ENCODE measurements around the gene NOL6.
A peak's percentile ranks its signal among the peaks of the same experiment; 100 is the strongest.
"Not testable (repeated sequence)": the region's sequence is repeated elsewhere in the genome, so short reads cannot be mapped to it uniquely, and the experiment has no call there.

The NOL6 gene

DNA sequence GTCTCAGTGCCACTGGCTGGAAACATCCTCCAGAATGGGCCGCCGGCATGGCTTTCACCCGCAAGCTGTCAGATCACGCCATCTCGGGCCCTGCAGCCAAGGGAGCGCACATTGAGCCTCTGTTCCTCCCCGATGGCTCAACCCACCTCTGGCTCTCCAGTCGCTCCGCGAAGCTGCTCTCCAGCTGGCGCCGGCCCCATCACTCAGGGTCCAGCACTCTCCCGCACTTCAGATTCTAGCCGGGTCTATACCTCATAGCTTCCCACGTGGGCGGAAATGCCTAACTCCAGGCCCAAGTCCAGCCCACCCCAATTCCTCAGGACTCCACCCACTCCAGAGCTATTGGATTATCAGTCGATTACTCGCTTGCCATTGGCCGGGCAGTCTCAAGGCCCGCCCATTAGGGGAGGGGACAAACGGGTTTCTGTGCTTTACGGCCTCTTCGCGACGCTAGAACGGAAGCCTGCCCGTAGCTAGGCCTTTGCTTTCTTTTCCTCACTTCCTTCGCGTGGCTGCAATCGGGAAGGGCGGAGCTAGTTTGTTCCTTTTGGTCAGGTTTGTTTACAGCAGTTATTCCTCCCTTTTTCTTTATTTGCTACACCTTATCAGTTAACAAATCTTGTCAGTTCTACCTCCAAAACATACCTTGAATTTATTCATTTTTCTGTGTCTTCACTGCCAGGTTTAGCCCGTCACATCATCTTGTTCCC, at the start of gene NOL6:
TSS of gene NOL6 (minus strand) at position 282 of the 710 bp plus-strand sequence. CDS start at position 200, 82 bp downstream.
- DNase-seq, result peak; percentile 98

DNA sequence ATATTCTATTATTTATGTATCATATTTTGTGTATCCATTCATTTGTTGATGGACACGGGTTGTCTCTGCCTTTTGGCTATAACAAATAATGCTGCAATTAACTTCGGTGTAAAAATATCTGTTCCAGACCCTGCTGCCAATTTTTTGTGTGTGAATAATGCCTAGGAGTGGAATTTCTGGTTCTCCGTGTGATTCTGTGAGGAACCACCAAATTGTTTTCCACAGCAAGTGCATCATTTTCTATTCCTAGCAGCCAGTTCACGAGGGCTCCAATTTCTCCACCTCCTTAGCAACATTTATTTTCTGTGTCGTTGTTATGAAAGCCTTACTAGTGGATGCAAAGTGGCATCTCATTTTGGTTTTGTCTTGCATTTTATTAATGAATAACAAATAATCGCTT, 48.1 kb upstream of the NOL6 start:
- not testable (repeated sequence) for DNase-seq, ATAC-seq

More for the DNA sequence above, at the start of gene NOL6:
- ATAC-seq, result peak; percentile 99

GRCh38 chr9:33517934-33518577, 44.3 kb upstream of the NOL6 start:
- not testable (repeated sequence) for DNase-seq, ATAC-seq

DNA sequence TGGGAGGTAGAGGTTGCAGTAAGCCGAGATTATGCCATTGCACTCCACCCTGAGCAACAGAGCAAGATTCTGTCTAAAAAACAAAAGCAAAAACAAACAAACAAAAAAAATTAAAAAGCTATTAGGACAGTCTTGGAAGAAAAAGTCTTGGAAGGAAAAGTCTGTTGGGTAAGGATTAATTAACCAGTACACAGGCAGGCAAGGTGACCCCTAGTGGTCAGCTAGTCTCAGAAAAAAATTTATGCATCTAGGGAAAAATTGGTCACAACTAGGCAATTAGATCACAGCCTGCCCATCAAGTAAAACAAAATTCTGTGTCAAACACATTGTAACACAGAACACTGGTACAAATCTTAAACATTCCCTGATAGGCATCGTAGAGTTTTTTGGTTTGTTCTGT, 43.6 kb upstream of the NOL6 start:
- ATAC-seq (no peak), DNase-seq (no peak)

DNA sequence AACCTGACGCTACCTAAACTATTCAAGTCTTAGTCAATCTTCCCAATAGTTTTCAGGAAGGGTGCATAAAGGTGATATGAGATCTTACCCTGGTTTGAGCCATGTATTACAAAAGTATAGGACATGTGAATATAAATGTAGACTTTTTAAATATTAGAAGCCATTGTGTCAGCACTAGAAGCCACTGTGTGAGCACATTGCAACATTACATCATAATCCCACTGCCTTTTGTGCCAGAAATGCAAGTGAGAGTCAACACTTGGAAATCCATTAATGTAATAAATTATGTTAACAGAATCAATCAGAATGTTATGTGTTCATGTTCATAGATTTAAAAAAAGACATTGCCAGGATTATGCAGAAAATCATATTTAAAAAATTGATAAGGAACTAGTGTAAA, 42.7 kb upstream of the NOL6 start:
- ATAC-seq, DNase-seq: not testable (repeated sequence)

DNA sequence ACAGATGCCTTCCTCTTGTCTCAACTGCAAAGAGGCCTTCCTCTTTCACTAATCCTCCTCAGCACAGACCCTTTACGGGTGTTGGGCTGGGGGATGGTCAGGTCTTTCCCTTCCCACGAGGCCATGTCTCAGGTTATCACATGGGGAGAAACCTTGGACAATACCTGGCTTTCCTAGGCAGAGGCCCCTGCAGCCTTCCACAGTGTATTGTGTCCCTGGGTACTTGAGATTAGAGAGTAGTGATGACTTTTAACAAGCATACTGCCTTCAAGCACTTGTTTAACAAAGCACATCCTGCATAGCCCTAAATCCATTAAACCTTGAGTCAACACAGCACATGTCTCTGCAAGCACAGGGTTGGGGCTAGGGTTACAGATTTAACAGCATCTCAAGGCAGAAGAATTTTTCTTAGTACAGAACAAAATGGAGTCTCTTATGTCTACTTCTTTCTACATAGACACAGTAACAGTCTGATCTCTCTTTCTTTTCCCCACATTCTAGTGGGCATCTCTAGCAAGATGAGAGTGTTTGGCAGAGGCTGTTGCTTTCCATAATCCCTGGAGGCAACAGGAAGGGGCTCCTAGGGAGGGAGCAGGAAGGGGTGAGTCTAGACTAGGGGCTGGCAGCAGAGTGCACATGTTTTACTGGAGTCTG, 41.7 kb upstream of the NOL6 start:
- ATAC-seq, DNase-seq: not testable (repeated sequence)

DNA sequence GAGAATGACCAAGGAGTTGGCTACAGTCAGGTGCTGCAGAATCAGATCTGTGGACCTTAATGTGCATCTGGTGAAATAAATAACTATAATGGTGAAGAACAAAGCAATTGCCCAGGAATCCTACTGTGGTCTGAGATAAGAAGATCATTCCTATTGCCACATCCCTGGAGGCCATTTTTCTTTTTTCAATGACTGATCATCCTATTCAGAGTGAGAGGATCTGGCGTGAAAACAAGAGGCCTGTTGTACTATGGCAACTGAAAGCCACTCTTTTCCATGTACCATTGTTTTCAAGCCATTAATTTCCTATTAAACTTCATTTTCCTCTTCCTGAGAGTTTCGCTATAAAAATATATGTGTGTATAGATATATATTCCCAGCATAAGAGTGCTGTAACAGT, 38.8 kb upstream of the NOL6 start:
- DNase-seq, ATAC-seq: not testable (repeated sequence)

DNA sequence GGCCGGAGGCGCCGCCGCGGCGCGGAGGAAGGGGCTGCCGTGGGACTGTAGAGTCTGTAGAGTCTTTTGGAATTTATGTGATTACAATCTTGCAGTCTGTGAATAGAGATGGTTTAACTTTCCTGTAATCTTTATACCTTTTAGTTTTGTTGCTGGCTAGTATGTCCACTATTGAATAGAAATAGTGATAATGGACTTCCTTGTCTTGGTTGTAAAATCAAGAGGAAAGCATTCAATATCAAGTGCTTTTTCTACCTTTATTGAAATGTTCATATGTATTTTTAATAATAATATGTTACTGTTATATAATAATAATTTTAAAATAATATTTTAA, 37.4 kb upstream of the NOL6 start:
- ATAC-seq, DNase-seq: not testable (repeated sequence)

GRCh38 chr9:33510262-33511183, 36.8 kb upstream of the NOL6 start:
- DNase-seq, result peak; percentile 57
- ATAC-seq, result peak; percentile 62

DNA sequence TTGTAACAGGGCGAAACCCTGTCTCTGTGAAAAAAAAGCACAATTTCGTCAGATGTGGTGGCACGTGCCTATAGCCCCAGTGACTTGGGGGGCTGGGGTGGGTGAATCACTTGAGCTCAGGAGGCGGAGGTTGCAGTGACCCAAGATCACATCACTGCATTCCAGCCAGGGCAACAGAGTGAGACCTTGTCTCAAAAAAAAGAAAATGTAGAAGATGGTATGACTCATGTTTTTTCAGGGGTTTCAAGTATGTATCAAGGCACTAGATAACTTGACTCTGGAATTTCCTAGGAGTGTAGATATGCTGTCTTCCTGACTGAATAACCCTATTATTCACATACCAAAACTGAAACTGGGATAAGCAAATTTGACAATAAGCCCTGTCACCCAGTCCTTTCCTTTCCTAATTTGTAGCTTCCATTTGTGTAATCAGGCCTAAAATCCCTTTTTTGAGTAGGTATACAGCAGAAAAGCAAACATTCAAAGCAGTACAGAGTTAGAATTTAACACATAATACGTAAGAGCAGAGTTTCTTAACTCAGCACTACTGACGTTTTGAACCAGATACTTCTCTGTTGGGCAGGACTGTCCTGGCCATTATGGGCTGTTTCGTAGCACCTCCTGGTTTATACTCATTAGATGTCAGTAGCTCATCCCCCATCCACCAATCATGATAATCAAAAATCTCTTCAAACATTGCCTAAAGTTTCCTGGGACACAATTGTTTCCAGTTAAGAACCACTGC, 33.1 kb upstream of the NOL6 start:
- DNase-seq (peak; percentile 28), ATAC-seq (peak; percentile 81)

DNA sequence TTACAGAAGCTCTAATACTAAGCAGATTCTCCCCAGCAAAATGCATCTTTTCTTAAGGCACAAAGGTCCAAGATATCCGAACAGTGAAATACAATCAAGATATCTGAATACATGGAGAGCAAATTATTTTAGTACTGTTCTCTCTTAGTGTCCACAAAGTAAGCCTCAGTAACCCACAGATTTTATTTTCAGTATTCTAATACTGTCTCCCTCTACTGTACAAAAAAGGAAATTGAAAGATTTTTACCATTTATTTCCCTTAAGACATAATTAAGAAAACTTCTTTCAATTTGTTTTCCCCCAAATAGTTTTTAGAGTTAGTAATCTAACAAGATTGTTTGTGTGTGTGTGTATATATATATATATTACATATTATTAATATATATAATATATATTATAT, 24.7 kb upstream of the NOL6 start:
- DNase-seq (no peak), ATAC-seq (no peak)

DNA sequence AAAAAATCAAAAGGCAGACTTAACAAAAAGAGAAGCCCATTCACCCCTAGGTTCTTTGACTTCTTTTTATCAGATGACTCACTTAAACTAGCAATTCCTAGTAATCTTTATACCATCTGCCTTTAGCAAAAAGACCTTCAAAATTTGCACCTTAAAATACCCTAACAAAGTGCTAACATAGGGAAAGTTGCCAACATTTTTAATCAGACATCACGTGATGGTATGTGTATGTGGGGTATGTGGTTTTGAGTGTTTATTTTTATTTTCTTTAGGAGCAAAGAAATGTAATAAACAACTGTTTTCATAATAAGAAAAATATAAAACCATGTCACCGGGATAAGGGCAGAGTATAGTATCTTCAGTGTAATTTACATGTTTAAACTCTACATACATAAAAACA, 20.1 kb upstream of the NOL6 start:
- not testable (repeated sequence) for ATAC-seq, DNase-seq

GRCh38 chr9:33489066-33489465, 15.3 kb upstream of the NOL6 start:
- no peak for DNase-seq
- ATAC-seq, result no peak

GRCh38 chr9:33485312-33485711, 11.6 kb upstream of the NOL6 start:
- not testable (repeated sequence) for ATAC-seq, DNase-seq

GRCh38 chr9:33480976-33481375, 7.3 kb upstream of the NOL6 start:
- ATAC-seq (no peak), DNase-seq (no peak)

- no peak for DNase-seq
- ATAC-seq, result no peak
Measured at GRCh38 chr9:33480106-33480505, 6.4 kb upstream of the NOL6 start.

- no peak for DNase-seq
- no peak for ATAC-seq
Measured at GRCh38 chr9:33476503-33476902, 2.8 kb upstream of the NOL6 start.

DNA sequence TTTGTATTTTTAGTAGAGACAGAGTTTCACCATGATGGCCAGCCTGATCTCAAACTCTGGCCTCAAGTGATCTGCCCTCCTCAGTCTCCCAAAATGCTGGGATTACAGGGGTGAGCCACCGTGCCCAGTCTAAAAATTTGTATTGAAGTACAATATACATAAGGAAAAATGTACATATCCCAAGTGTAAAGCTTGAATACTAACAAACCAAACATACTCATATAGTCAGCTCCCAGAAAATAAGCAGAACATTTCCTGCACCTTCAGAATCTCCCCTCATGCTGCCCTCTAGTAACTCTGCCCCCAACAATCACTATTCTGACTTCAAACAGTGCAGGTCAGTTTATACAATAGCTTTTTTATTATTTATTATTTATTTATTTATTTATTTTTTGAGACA, 1.6 kb upstream of the NOL6 start:
- DNase-seq (no peak), ATAC-seq (no peak)

GRCh38 chr9:33472881-33473615, 676 bp downstream of the NOL6 start:
- ATAC-seq, result no peak

DNA sequence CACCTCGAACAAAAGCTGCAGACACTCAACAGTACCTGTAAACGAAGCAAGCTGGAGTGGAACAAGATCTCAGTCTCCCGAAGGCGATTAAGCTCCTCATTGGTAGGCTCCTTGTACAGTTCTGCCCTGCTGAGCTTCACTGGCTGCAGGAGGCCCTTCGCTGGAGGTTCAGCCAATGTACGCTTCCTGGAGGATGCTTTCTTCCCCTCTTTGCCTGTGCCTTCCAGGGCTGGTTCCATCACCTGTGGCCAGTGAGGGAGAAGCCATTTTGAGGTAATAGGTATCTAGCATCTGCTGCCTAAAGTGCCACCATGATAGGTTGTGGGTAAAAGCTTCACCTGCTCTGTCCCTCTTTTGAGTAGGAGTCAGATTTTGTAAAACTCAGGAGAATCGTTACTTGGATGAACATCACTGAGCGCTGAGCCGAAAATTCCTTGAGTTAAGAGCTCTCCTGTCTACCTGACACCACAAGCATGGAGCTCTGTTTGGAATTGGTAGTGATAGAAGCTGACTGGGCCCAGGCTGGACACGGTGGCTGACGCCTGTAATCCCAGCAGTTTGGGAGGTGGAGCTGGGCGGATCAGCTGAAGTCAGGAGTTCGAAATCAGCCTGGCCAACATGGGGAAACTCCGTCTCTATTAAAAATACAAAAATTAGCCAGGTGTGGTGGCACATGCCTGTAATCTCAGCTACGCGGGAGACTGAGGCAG, 1.4 kb downstream of the NOL6 start:
- DNase-seq (no peak), ATAC-seq (no peak)

More at GRCh38 chr9:33472881-33473615, 676 bp downstream of the NOL6 start:
- DNase-seq, result no peak
